Stimulated activated CD4-positive, alpha-beta T cell treated with anti-CD3 and anti-CD28 coated beads, TNF-alpha, amount 100 ng/mL, for 24 hours (primary cell): ENCODE measurements around the gene ACAN.

Experiments
- DNase-seq, 3 experiments: peaks; one replicate each; pipeline ENCODE4 v3.0.0-alpha.2; 2020; ENCODE audit warnings: low read depth in 3 of 3

ACAN gene

GRCh38 chr15:88902846-88903245 lies 99.6 kb downstream of the ACAN start:
- no peak for DNase-seq

- DNase-seq: no peak
These were observed 101.0 kb downstream of the ACAN start for GRCh38 chr15:88904257-88904623.

- DNase-seq: peak; percentile 73 to 88 (median 86)
These were observed 101.5 kb downstream of the ACAN start for GRCh38 chr15:88904624-88905327.

GRCh38 chr15:88905576-88905975 lies 102.3 kb downstream of the ACAN start:
- DNase-seq: no peak

GRCh38 chr15:88906130-88906529 lies 102.9 kb downstream of the ACAN start:
- no peak for DNase-seq

GRCh38 chr15:88906551-88906950 lies 103.3 kb downstream of the ACAN start:
- no peak for DNase-seq

GRCh38 chr15:88907111-88907510 lies 103.9 kb downstream of the ACAN start:
- DNase-seq: no peak

- DNase-seq: no peak
These were observed 104.9 kb downstream of the ACAN start for GRCh38 chr15:88908123-88908522.

GRCh38 chr15:88908697-88909621 lies 105.7 kb downstream of the ACAN start:
- DNase-seq: no peak

- no peak for DNase-seq
These were observed 107.0 kb downstream of the ACAN start for GRCh38 chr15:88909956-88910831.

- no peak for DNase-seq
These were observed 108.5 kb downstream of the ACAN start for GRCh38 chr15:88911766-88912118.

- DNase-seq: no peak
These were observed 109.3 kb downstream of the ACAN start for GRCh38 chr15:88912500-88912921.

GRCh38 chr15:88913017-88913849 lies 110.0 kb downstream of the ACAN start, which contains the start of gene MFGE8:
Gene MFGE8 (minus strand): TSS chr15:88913379. CDS start chr15:88913319, 60 bp downstream.
- peak in 2 of 3 experiments; percentile 45 to 71 for DNase-seq

GRCh38 chr15:88913850-88914169 lies 110.6 kb downstream of the ACAN start:
- DNase-seq: no peak

- no peak for DNase-seq
These were observed 112.1 kb downstream of the ACAN start for GRCh38 chr15:88915354-88915753.

GRCh38 chr15:88917760-88918159 lies 114.5 kb downstream of the ACAN start:
- no peak for DNase-seq

GRCh38 chr15:88918738-88919137 lies 115.5 kb downstream of the ACAN start:
- DNase-seq: peak in 2 of 3 experiments; percentile 23 to 45

GRCh38 chr15:88920186-88920891 lies 117.1 kb downstream of the ACAN start:
- no peak for DNase-seq

GRCh38 chr15:88920892-88921435 lies 117.7 kb downstream of the ACAN start:
- DNase-seq: peak in 1 of 3 experiments; percentile 29
